ENCODE results near the gene C17orf107.

- TF ChIP-seq CTCF (IDR thresholded peaks at IDR 0.05; ENCODE audit: low read depth, low read length) (no peak), EZH2phosphoT487 (IDR thresholded peaks at IDR 0.05; ENCODE audit: low read depth) (no peak)
Observed at GRCh38 chr17:4897785-4898184, 1.6 kb upstream of the C17orf107 start.
